Ishikawa (cell line): Measurements from ENCODE around the gene C11orf52.

Experiments used
- CEBPB ChIP-seq: IDR thresholded peaks from 2 replicates; pipeline ENCODE4 v1.6.1; 2012
- CREB1 ChIP-seq: IDR thresholded peaks from 2 replicates; pipeline ENCODE4 v1.6.1; 2012; ENCODE audit warnings: low read depth
- EGR1 ChIP-seq: IDR thresholded peaks from 2 replicates; pipeline ENCODE4 v1.6.1; 2012
- EP300 ChIP-seq: IDR thresholded peaks from 2 replicates; pipeline ENCODE4 v1.6.1; 2012; ENCODE audit warnings: borderline replicate concordance
- FOXM1 ChIP-seq: IDR thresholded peaks from 2 replicates; pipeline ENCODE4 v1.6.1; 2012; ENCODE audit warnings: low read depth, borderline replicate concordance
- NFIC ChIP-seq: IDR thresholded peaks from 2 replicates; pipeline ENCODE4 v1.6.1; 2012
- RAD21 ChIP-seq: IDR thresholded peaks from 2 replicates; pipeline ENCODE4 v1.6.1; 2012; ENCODE audit warnings: low read depth
- TAF1 ChIP-seq: IDR thresholded peaks from 2 replicates; pipeline ENCODE4 v1.6.1; 2012; ENCODE audit warnings: low read depth, mild to moderate bottlenecking
- TCF12 ChIP-seq: IDR thresholded peaks from 2 replicates; pipeline ENCODE4 v1.6.1; 2012; ENCODE audit warnings: low read depth
- TEAD4 ChIP-seq: IDR thresholded peaks from 2 replicates; pipeline ENCODE4 v1.6.1; 2012
- USF1 ChIP-seq: IDR thresholded peaks from 2 replicates; pipeline ENCODE4 v1.6.1; 2012
- YY1 ChIP-seq: IDR thresholded peaks from 2 replicates; pipeline ENCODE4 v1.6.1; 2012; ENCODE audit warnings: low read depth
- ZBTB7A ChIP-seq: IDR thresholded peaks from 2 replicates; pipeline ENCODE4 v1.6.1; 2012; ENCODE audit warnings: low read depth
- TF ChIP-seq, protein P1 (sequence below): IDR thresholded peaks from 2 replicates; pipeline ENCODE4 v1.6.1; 2012
- TF ChIP-seq, protein P2 (sequence below): IDR thresholded peaks from 2 replicates; pipeline ENCODE4 v1.6.1; 2012; ENCODE audit warnings: low read depth, mild to moderate bottlenecking

Gene C11orf52

GRCh38 chr11:111923351-111923788 lies 4.7 kb downstream of the C11orf52 start:
- no peak for TF ChIP-seq FOXM1
- TF ChIP-seq, protein P1, sequence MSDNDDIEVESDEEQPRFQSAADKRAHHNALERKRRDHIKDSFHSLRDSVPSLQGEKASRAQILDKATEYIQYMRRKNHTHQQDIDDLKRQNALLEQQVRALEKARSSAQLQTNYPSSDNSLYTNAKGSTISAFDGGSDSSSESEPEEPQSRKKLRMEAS: no peak
- no peak for TF ChIP-seq TEAD4
- TF ChIP-seq TCF12: no peak
- TF ChIP-seq, protein P2, sequence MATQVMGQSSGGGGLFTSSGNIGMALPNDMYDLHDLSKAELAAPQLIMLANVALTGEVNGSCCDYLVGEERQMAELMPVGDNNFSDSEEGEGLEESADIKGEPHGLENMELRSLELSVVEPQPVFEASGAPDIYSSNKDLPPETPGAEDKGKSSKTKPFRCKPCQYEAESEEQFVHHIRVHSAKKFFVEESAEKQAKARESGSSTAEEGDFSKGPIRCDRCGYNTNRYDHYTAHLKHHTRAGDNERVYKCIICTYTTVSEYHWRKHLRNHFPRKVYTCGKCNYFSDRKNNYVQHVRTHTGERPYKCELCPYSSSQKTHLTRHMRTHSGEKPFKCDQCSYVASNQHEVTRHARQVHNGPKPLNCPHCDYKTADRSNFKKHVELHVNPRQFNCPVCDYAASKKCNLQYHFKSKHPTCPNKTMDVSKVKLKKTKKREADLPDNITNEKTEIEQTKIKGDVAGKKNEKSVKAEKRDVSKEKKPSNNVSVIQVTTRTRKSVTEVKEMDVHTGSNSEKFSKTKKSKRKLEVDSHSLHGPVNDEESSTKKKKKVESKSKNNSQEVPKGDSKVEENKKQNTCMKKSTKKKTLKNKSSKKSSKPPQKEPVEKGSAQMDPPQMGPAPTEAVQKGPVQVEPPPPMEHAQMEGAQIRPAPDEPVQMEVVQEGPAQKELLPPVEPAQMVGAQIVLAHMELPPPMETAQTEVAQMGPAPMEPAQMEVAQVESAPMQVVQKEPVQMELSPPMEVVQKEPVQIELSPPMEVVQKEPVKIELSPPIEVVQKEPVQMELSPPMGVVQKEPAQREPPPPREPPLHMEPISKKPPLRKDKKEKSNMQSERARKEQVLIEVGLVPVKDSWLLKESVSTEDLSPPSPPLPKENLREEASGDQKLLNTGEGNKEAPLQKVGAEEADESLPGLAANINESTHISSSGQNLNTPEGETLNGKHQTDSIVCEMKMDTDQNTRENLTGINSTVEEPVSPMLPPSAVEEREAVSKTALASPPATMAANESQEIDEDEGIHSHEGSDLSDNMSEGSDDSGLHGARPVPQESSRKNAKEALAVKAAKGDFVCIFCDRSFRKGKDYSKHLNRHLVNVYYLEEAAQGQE: no peak
- TF ChIP-seq TAF1: no peak
- TF ChIP-seq YY1: no peak
- TF ChIP-seq EP300: no peak
- TF ChIP-seq CREB1: no peak

DNA sequence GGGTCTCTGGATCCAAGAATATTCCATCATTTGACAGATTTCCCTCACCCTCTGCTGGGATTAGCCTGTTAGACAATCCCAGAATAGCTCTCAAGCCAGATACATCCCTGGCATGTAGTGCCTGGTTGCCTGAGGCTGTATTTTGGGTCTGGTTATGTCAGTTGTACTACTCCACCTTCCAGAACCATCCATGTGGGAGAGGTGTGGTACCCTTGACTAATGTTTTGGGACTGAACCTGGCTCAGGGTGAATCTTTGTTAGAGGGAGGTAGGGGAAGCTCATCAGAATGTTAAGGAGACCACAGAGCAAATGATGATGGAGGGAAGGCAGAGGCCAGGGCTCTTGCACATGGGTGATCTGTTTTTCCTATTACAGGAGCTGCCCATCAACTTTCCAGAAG lies 5.2 kb downstream of the C11orf52 start:
- TF ChIP-seq CEBPB (no peak), RAD21 (no peak), USF1 (no peak), EGR1 (no peak), CREB1 (no peak), TCF12 (no peak), TAF1 (no peak), FOXM1 (no peak), NFIC (no peak), EP300 (no peak), ZBTB7A (no peak), YY1 (no peak), TEAD4 (no peak)
- TF ChIP-seq, protein P1: no peak
- TF ChIP-seq, protein P2: no peak

GRCh38 chr11:111925953-111926352 lies 7.2 kb downstream of the C11orf52 start:
- TF ChIP-seq, protein P2: no peak
- TF ChIP-seq RAD21 (no peak), YY1 (no peak), NFIC (no peak), CEBPB (no peak), TAF1 (no peak), ZBTB7A (no peak), USF1 (no peak), EGR1 (no peak), FOXM1 (no peak), TCF12 (no peak), CREB1 (no peak), TEAD4 (no peak), EP300 (no peak)
- TF ChIP-seq, protein P1: no peak

DNA sequence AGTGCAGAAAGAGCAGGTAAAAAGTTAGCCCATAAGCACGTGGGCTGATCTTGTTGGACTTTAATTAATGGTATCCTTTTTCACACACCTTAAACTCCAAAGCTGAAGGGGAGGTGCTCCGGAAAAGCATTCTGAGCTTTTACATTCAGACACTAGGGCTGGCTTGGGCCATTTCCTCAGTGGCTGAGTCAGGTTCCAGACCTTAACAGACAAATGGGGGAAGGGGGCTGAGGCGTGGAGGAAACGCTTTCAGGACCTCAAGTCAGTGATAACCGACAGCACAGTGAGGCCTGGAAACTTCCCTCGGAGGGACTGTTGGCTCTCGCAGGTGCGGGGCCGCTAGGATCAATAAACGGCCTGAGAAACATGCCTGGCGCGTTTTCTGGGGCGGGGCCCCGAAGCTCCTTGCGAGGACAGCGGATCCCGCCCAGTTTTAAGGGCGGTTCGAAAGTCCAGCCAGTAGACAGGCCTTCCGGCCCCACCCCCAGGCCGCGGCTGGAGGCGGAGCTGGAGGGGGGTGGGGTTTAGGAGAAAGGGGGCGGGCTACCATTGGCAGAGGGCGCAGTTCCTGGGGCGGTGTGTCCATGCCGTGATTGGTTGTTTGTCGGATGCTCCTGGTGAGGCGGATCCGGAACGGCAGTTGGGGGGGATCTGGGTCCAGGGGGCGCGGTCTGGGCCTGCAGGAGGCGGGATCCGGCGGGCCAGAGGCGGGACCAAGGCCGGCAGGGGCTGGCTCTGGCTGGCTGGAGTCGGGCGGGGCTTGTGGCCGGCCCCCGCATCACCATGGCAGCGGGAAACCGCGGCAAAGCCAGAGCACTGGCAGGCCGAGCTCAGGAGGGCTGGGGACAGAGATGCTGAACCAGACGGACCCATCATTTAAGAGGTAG lies 8.0 kb downstream of the C11orf52 start:
- TF ChIP-seq FOXM1 (no peak), RAD21 (no peak), EGR1 (peak; percentile 41; the same call in 1 of the 2 replicates)
- TF ChIP-seq, protein P1: peak; percentile 48; the same call in 1 of the 2 replicates
